GM19239 (cell line): ENCODE results near the gene CFAP100.

Experiments used
- DNase-seq: peaks from one replicate; pipeline ENCODE4 v3.0.0; 2011; ENCODE audit warnings: low spot score; ENCODE audit not compliant: insufficient read length
- FAIRE-seq: peaks from 2 replicates; lab custom pipeline; 2011; peaks lifted over from hg19 to GRCh38; lab: Jason Lieb, UNC

CFAP100 gene

GRCh38 chr3:126356373-126357264, 38.1 kb upstream of the CFAP100 start:
- peak; percentile 38 for DNase-seq
- no peak for FAIRE-seq

- DNase-seq (peak; percentile 99), FAIRE-seq (no peak)
Observed at GRCh38 chr3:126357295-126358037, 37.2 kb upstream of the CFAP100 start, which contains the start of gene KLF15. Gene KLF15, minus strand, starts transcription at chr3:126357408. Its CDS starts 4,486 bp downstream, at chr3:126352922.

GRCh38 chr3:126358038-126358815, 36.5 kb upstream of the CFAP100 start:
- DNase-seq (no peak), FAIRE-seq (no peak)

- no peak for FAIRE-seq
- DNase-seq: no peak
Observed at GRCh38 chr3:126358816-126359181, 35.9 kb upstream of the CFAP100 start.

- no peak for FAIRE-seq
Observed at GRCh38 chr3:126360046-126360713, 34.5 kb upstream of the CFAP100 start.

GRCh38 chr3:126360714-126361060, 34.0 kb upstream of the CFAP100 start:
- DNase-seq (no peak), FAIRE-seq (no peak)

More at GRCh38 chr3:126360046-126360713, 34.5 kb upstream of the CFAP100 start:
- no peak for DNase-seq

GRCh38 chr3:126361211-126361610, 33.5 kb upstream of the CFAP100 start:
- DNase-seq: no peak
- FAIRE-seq: no peak

GRCh38 chr3:126364130-126364695, 30.5 kb upstream of the CFAP100 start:
- FAIRE-seq (no peak), DNase-seq (no peak)

- FAIRE-seq: no peak
- no peak for DNase-seq
Observed at GRCh38 chr3:126364731-126365301, 29.9 kb upstream of the CFAP100 start.

GRCh38 chr3:126365351-126366277, 29.1 kb upstream of the CFAP100 start:
- DNase-seq: no peak
- FAIRE-seq: no peak

- no peak for DNase-seq
- FAIRE-seq: no peak
Observed at GRCh38 chr3:126367316-126367805, 27.3 kb upstream of the CFAP100 start.

- no peak for DNase-seq
- no peak for FAIRE-seq
Observed at GRCh38 chr3:126369490-126369889, 25.2 kb upstream of the CFAP100 start.

GRCh38 chr3:126370055-126370454, 24.7 kb upstream of the CFAP100 start:
- FAIRE-seq: no peak

GRCh38 chr3:126370606-126371005, 24.1 kb upstream of the CFAP100 start:
- DNase-seq (no peak), FAIRE-seq (no peak)

More at GRCh38 chr3:126370055-126370454, 24.7 kb upstream of the CFAP100 start:
- no peak for DNase-seq

GRCh38 chr3:126371096-126371705, 23.5 kb upstream of the CFAP100 start:
- DNase-seq (no peak), FAIRE-seq (no peak)

- DNase-seq (no peak), FAIRE-seq (no peak)
Observed at GRCh38 chr3:126372413-126373145, 22.1 kb upstream of the CFAP100 start.

GRCh38 chr3:126373146-126373613, 21.5 kb upstream of the CFAP100 start:
- FAIRE-seq (no peak), DNase-seq (no peak)
